Osteoblast (primary cell): ENCODE results near the gene PDGFA. TPM values are rescaled to one million over a fixed set of nuclear protein-coding genes. Genes with fewer than 3 reads are reported as not detected.

ENCODE experiments used
- DNase-seq: peaks from one replicate; pipeline ENCODE4 v3.0.0; 2011; ENCODE audit warnings: low spot score, mixed read lengths; ENCODE audit not compliant: insufficient read length; ENCODE audit errors: missing footprints
- H2AFZ ChIP-seq: 2 replicates; pipeline ENCODE4 v1.6.0; 2011; ENCODE audit warnings: mild to moderate bottlenecking, low read length
- H3K27ac ChIP-seq: 2 replicates; pipeline ENCODE4 v1.5.1; 2011; ENCODE audit warnings: mild to moderate bottlenecking, low read depth, low read length, moderate library complexity
- H3K27me3 ChIP-seq: 2 replicates; pipeline ENCODE4 v1.6.0; 2012; ENCODE audit warnings: mild to moderate bottlenecking, control low read depth, inconsistent platforms, low read length, moderate library complexity; ENCODE audit not compliant: insufficient read depth
- H3K36me3 ChIP-seq: 2 replicates; pipeline ENCODE4 v1.5.1; 2011; ENCODE audit warnings: mild to moderate bottlenecking, low read length, control low read depth, moderate library complexity; ENCODE audit not compliant: insufficient read depth
- H3K4me1 ChIP-seq: 2 replicates; pipeline ENCODE4 v1.5.1; 2011; ENCODE audit warnings: mild to moderate bottlenecking, low read length, control low read depth, moderate library complexity; ENCODE audit not compliant: insufficient read depth
- H3K4me2 ChIP-seq: 2 replicates; pipeline ENCODE4 v1.6.0; 2011; ENCODE audit warnings: mild to moderate bottlenecking, low read length; ENCODE audit not compliant: insufficient read depth
- H3K4me3 ChIP-seq: fragments of 200-600 bp; sonication (generic); 3 replicates; pipeline ENCODE4 v1.5.1; 2012; ENCODE audit warnings: mild to moderate bottlenecking, low read length, inconsistent platforms; ENCODE audit not compliant: insufficient read depth
- H3K79me2 ChIP-seq: 2 replicates; pipeline ENCODE4 v1.6.0; 2012; ENCODE audit warnings: mild to moderate bottlenecking, low read length, control low read depth, inconsistent platforms; ENCODE audit not compliant: insufficient read depth
- H3K9me3 ChIP-seq: 2 replicates; pipeline ENCODE4 v1.5.1; 2011; ENCODE audit warnings: low read depth, low read length, control low read depth
- H4K20me1 ChIP-seq: 2 replicates; pipeline ENCODE4 v1.6.0; 2012; ENCODE audit warnings: mild to moderate bottlenecking, low read length, control low read depth; ENCODE audit not compliant: insufficient read depth
- total RNA-seq: library from RNA; depleted of rRNA; stranded (reverse); fragments of >200 nt; gene quantifications from 2 replicates; pipeline ENCODE4 v1.2.3, GENCODE V29; 2012
- TF ChIP-seq, protein P1 (sequence below): IDR thresholded peaks from 2 replicates; pipeline ENCODE4 v1.5.1; 2011; ENCODE audit warnings: mild to moderate bottlenecking, low read depth, low read length, moderate library complexity; ENCODE audit errors: extremely low read depth

PDGFA gene
- total RNA-seq, 1 donor, result 32.6 TPM

DNA sequence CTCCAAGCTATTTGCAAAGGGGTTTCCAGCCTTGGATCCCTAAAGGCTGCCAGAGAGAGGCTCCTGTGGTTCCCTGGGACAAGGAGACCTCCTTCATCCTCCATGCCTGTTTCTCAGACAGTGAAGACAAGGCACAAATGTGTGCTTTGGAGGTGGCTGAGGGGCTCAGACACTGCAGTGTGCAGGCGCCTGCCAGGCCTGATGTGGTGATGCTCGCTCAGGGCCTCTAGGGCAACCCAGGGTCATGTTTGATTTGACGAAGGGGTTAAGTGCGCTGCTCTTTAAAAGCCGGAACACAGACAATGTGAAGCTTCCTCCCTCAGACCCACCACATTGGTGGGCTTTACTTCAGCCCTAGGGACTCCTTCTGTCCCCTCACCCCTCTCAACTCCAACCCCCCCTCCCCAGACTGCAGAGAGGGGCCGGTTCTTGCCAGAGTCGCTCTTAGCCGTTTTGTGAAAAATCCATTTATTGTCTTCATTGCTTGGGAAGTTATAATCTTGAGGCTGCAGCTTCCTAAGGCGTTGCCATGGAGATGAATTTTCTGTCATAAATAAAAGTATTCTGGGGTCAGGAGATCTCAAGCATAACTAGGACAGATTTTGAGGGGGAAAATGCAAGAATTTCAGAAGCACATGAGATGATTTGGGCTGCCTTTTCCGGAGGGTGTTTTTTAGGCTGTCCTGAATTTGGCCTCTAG, 35.8 kb downstream of the PDGFA start:
- no peak for DNase-seq
- H2AFZ ChIP-seq, result no peak overlapping the region
- peaks cover 18% of the 10 kb centered on the region for H3K27me3 ChIP-seq
- H3K36me3 ChIP-seq, result no peaks in the 10 kb centered on the region
- no peak overlapping the region for H3K27ac ChIP-seq
- H3K79me2 ChIP-seq, result no peaks in the 10 kb centered on the region
- no peak overlapping the region for H3K4me3 ChIP-seq
- H3K9me3 ChIP-seq, result no peaks in the 10 kb centered on the region
- TF ChIP-seq, protein P1, sequence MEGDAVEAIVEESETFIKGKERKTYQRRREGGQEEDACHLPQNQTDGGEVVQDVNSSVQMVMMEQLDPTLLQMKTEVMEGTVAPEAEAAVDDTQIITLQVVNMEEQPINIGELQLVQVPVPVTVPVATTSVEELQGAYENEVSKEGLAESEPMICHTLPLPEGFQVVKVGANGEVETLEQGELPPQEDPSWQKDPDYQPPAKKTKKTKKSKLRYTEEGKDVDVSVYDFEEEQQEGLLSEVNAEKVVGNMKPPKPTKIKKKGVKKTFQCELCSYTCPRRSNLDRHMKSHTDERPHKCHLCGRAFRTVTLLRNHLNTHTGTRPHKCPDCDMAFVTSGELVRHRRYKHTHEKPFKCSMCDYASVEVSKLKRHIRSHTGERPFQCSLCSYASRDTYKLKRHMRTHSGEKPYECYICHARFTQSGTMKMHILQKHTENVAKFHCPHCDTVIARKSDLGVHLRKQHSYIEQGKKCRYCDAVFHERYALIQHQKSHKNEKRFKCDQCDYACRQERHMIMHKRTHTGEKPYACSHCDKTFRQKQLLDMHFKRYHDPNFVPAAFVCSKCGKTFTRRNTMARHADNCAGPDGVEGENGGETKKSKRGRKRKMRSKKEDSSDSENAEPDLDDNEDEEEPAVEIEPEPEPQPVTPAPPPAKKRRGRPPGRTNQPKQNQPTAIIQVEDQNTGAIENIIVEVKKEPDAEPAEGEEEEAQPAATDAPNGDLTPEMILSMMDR, result no peak
- H4K20me1 ChIP-seq, result no peaks in the 10 kb centered on the region
- H3K4me1 ChIP-seq, result no peaks in the 10 kb centered on the region
- H3K4me2 ChIP-seq, result no peak overlapping the region

- TF ChIP-seq, protein P1, result no peak
- Histone ChIP-seq H3K9me3 (no peaks in the 10 kb centered on the region), H3K36me3 (no peaks in the 10 kb centered on the region), H3K27me3 (peaks cover 18% of the 10 kb centered on the region), H3K27ac (no peak overlapping the region), H3K79me2 (no peaks in the 10 kb centered on the region), H3K4me3 (no peak overlapping the region), H2AFZ (no peak overlapping the region), H4K20me1 (no peaks in the 10 kb centered on the region), H3K4me2 (no peak overlapping the region), H3K4me1 (no peaks in the 10 kb centered on the region)
- no peak for DNase-seq
These were observed 37.0 kb downstream of the PDGFA start for GRCh38 chr7:482521-483083.

DNA sequence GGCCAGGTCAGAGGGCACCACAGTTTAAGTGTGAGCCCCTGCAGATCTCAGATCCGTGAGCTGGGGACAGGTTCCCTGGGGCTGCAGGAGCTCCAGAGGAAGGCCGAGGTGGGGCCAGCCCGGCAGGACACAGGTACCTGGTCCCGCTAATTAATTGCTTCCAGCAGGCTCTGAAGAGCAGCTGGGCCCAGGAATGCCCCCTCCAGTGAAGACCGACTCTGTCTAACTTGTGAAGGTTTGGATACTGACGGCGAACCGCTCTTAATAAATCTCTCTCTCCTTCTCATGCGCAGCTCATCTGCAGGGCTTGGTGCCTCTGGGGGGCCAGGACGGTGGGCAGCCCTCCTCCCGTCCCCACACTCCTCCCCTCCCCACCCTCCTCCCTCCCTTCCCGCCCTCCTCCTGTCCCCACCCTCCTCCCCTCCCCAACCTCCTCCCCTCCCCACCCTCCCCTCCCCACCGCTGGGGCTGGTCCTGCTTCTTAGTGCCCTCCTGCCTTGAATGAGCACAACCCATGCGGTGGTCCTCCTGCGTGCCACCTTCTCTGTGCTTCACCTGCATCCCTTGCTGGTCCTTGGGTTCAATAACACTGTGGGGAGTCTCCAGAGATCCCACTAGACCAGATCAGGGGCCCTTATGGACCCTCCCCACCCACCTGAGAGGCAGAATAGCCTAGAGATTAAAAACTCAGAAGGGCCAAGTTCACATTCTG, 38.3 kb downstream of the PDGFA start:
- Histone ChIP-seq H3K27ac (no peak overlapping the region), H3K4me1 (no peaks in the 10 kb centered on the region), H3K4me2 (no peak overlapping the region), H2AFZ (no peak overlapping the region), H3K9me3 (no peaks in the 10 kb centered on the region), H3K4me3 (no peak overlapping the region), H3K27me3 (peaks cover 10% of the 10 kb centered on the region), H4K20me1 (no peaks in the 10 kb centered on the region), H3K36me3 (no peaks in the 10 kb centered on the region), H3K79me2 (no peaks in the 10 kb centered on the region)
- DNase-seq, result no peak
- TF ChIP-seq, protein P1, result no peak
